BLaER1 treated with 17β-estradiol and CSF1 and Interleukin-3, amounts not matched to agents 10 nM and 100 nM (cell line): ENCODE measurements around the gene PLD5.

Experiments
- H3K27ac ChIP-seq, 11 experiments: shearing (Covaris generic); formaldehyde crosslinking; 2 replicates each; pipeline ENCODE4 v1.8.1; 2022
- H3K27me3 ChIP-seq, 11 experiments: shearing (Covaris generic); formaldehyde crosslinking; 2 replicates each; pipeline ENCODE4 v1.8.1; 2022
- H3K36me3 ChIP-seq, 11 experiments: shearing (Covaris generic); formaldehyde crosslinking; 2 replicates each; pipeline ENCODE4 v1.8.1; 2022
- H3K4me1 ChIP-seq, 10 experiments: shearing (Covaris generic); formaldehyde crosslinking; 2 replicates each; pipeline ENCODE4 v1.8.1; 2022
- H3K4me2 ChIP-seq, 11 experiments: shearing (Covaris generic); formaldehyde crosslinking; 2 replicates each; pipeline ENCODE4 v1.8.1; 2022
- H3K4me3 ChIP-seq, 10 experiments: shearing (Covaris generic); formaldehyde crosslinking; 2 replicates each; pipeline ENCODE4 v1.8.1; 2022
- H3K9ac ChIP-seq, 11 experiments: shearing (Covaris generic); formaldehyde crosslinking; 2 replicates each; pipeline ENCODE4 v1.8.1; 2022
- H3K9me3 ChIP-seq, 11 experiments: shearing (Covaris generic); formaldehyde crosslinking; replicated peaks in 1 of 11; 2 replicates each; pipeline ENCODE4 v1.8.1; 2022
- H4K20me1 ChIP-seq, 11 experiments: shearing (Covaris generic); formaldehyde crosslinking; 2 replicates each; pipeline ENCODE4 v1.8.1; 2022
- Cebpa-rat ChIP-seq, 11 experiments: shearing (Covaris generic); IDR thresholded peaks; 2 replicates each; pipeline ENCODE4 v1.8.1; 2022

The PLD5 gene

GRCh38 chr1:242522996-242523718 lies 1.3 kb downstream of the PLD5 start:
- TF ChIP-seq Cebpa-rat (IDR thresholded peaks at IDR 0.05), result no peak
- no peaks in the 10 kb centered on the region; a peak in 2 of 22 replicates for H4K20me1 ChIP-seq
- H3K4me1 ChIP-seq, result peaks cover 0 to 7% (median 2%) of the 10 kb centered on the region in 10 experiments; a peak in 5 of 20 replicates
- peaks cover 5 to 18% (median 11%) of the 10 kb centered on the region in 11 experiments; a peak in 13 of 22 replicates for H3K9me3 ChIP-seq
- no peak overlapping the region for H3K4me2 ChIP-seq
- H3K36me3 ChIP-seq, result no peaks in the 10 kb centered on the region
- no peak overlapping the region for H3K27ac ChIP-seq
- no peak overlapping the region for H3K9ac ChIP-seq
- H3K4me3 ChIP-seq, result no peak overlapping the region
- peaks cover 14 to 31% (median 25%) of the 10 kb centered on the region in 11 experiments; a peak in 21 of 22 replicates for H3K27me3 ChIP-seq

GRCh38 chr1:242522304-242522945 lies 2.1 kb downstream of the PLD5 start:
- Histone ChIP-seq H3K4me1 (peaks cover 0 to 7% (median 2%) of the 10 kb centered on the region in 10 experiments; a peak in 5 of 20 replicates), H3K9ac (no peak overlapping the region), H3K4me3 (no peak overlapping the region), H3K27ac (no peak overlapping the region), H4K20me1 (no peaks in the 10 kb centered on the region; a peak in 2 of 22 replicates), H3K36me3 (no peaks in the 10 kb centered on the region), H3K4me2 (no peak overlapping the region), H3K9me3 (peaks cover 5 to 18% (median 11%) of the 10 kb centered on the region in 11 experiments; a peak in 13 of 22 replicates), H3K27me3 (peaks cover 14 to 31% (median 25%) of the 10 kb centered on the region in 11 experiments; a peak in 21 of 22 replicates)
- TF ChIP-seq Cebpa-rat (IDR thresholded peaks at IDR 0.05), result no peak

GRCh38 chr1:242515555-242515954 lies 8.9 kb downstream of the PLD5 start:
- no peak overlapping the region for H3K27ac ChIP-seq
- no peaks in the 10 kb centered on the region; a peak in 1 of 22 replicates for H4K20me1 ChIP-seq
- no peak overlapping the region for H3K4me2 ChIP-seq
- H3K36me3 ChIP-seq, result no peaks in the 10 kb centered on the region
- no peak overlapping the region for H3K9ac ChIP-seq
- H3K4me3 ChIP-seq, result no peak overlapping the region
- no peaks in the 10 kb centered on the region for H3K27me3 ChIP-seq
- H3K4me1 ChIP-seq, result no peaks in the 10 kb centered on the region
- TF ChIP-seq Cebpa-rat (IDR thresholded peaks at IDR 0.05), result no peak
- H3K9me3 ChIP-seq, result peaks cover 0 to 4% (median 0%) of the 10 kb centered on the region in 11 experiments; a peak in 3 of 22 replicates

- Histone ChIP-seq H3K27ac (no peak overlapping the region), H3K36me3 (no peaks in the 10 kb centered on the region), H3K4me2 (no peak overlapping the region), H4K20me1 (no peaks in the 10 kb centered on the region), H3K4me3 (no peak overlapping the region), H3K4me1 (no peaks in the 10 kb centered on the region), H3K9ac (no peak overlapping the region), H3K9me3 (no peaks in the 10 kb centered on the region), H3K27me3 (no peaks in the 10 kb centered on the region)
- no peak for TF ChIP-seq Cebpa-rat (IDR thresholded peaks at IDR 0.05)
These were observed 17.8 kb downstream of the PLD5 start for GRCh38 chr1:242506724-242507123.

GRCh38 chr1:242489545-242489944 lies 35.0 kb downstream of the PLD5 start:
- Histone ChIP-seq H4K20me1 (no peaks in the 10 kb centered on the region), H3K27me3 (no peaks in the 10 kb centered on the region), H3K4me3 (no peak overlapping the region), H3K27ac (no peak overlapping the region), H3K9ac (no peak overlapping the region), H3K4me2 (no peak overlapping the region), H3K4me1 (0 out of 20 replicates have a peak, but pooled peaks cover 0 to 3% (median 0%) of the 10 kb centered on the region in 10 experiments), H3K36me3 (no peaks in the 10 kb centered on the region), H3K9me3 (no peaks in the 10 kb centered on the region)
- no peak for TF ChIP-seq Cebpa-rat (IDR thresholded peaks at IDR 0.05)

GRCh38 chr1:242477944-242478343 lies 46.6 kb downstream of the PLD5 start:
- H3K4me1 ChIP-seq, result no peaks in the 10 kb centered on the region
- H3K27me3 ChIP-seq, result no peaks in the 10 kb centered on the region
- no peak overlapping the region for H3K9ac ChIP-seq
- H3K4me2 ChIP-seq, result no peak overlapping the region
- no peak overlapping the region for H3K27ac ChIP-seq
- H4K20me1 ChIP-seq, result no peaks in the 10 kb centered on the region
- no peaks in the 10 kb centered on the region for H3K36me3 ChIP-seq
- no peak for TF ChIP-seq Cebpa-rat (IDR thresholded peaks at IDR 0.05)
- no peak overlapping the region for H3K4me3 ChIP-seq
- H3K9me3 ChIP-seq, result peaks cover 0 to 17% (median 8%) of the 10 kb centered on the region in 11 experiments; a peak in 11 of 22 replicates

- Histone ChIP-seq H3K9ac (no peak overlapping the region), H3K4me2 (no peak overlapping the region), H3K27me3 (no peaks in the 10 kb centered on the region), H3K4me1 (no peaks in the 10 kb centered on the region), H3K4me3 (no peak overlapping the region), H3K36me3 (no peaks in the 10 kb centered on the region), H3K27ac (no peak overlapping the region), H3K9me3 (peaks cover 0 to 5% (median 0%) of the 10 kb centered on the region in 11 experiments; a peak in 4 of 22 replicates), H4K20me1 (no peaks in the 10 kb centered on the region)
- no peak for TF ChIP-seq Cebpa-rat (IDR thresholded peaks at IDR 0.05)
These were observed 53.7 kb downstream of the PLD5 start for GRCh38 chr1:242470774-242471173.

- Histone ChIP-seq H3K27me3 (no peaks in the 10 kb centered on the region), H3K27ac (no peak overlapping the region)
These were observed 55.7 kb downstream of the PLD5 start for GRCh38 chr1:242468784-242469183.

GRCh38 chr1:242467556-242468145 lies 56.8 kb downstream of the PLD5 start:
- no peak for TF ChIP-seq Cebpa-rat (IDR thresholded peaks at IDR 0.05)
- Histone ChIP-seq H3K9me3 (no peaks in the 10 kb centered on the region), H3K4me3 (no peak overlapping the region), H3K36me3 (no peaks in the 10 kb centered on the region), H3K4me1 (no peaks in the 10 kb centered on the region), H3K4me2 (no peak overlapping the region), H3K27me3 (no peaks in the 10 kb centered on the region), H3K9ac (no peak overlapping the region), H3K27ac (no peak overlapping the region), H4K20me1 (no peaks in the 10 kb centered on the region)

More at GRCh38 chr1:242468784-242469183, 55.7 kb downstream of the PLD5 start:
- Histone ChIP-seq H3K4me1 (no peaks in the 10 kb centered on the region), H4K20me1 (no peaks in the 10 kb centered on the region), H3K9me3 (no peaks in the 10 kb centered on the region), H3K9ac (no peak overlapping the region), H3K4me2 (no peak overlapping the region), H3K4me3 (no peak overlapping the region), H3K36me3 (no peaks in the 10 kb centered on the region)
- TF ChIP-seq Cebpa-rat (IDR thresholded peaks at IDR 0.05), result no peak
